ENCODE data around the gene FAM204A. TPM values are rescaled to one million over a fixed set of nuclear protein-coding genes. Genes with fewer than 3 reads are reported as not detected.

FAM204A gene
- polyA plus RNA-seq, 3 donors = 24.6 to 191 (median 139) TPM

GRCh38 chr10:118362103-118362502, 20.0 kb upstream of the FAM204A start:
- H3K4me1 ChIP-seq (ENCODE audit: control insufficient read depth in 1 of 2, insufficient read depth in 2 of 2, low read length in 2 of 2) = no peaks in the 10 kb centered on the region
- Mint-ChIP-seq H3K27ac (no peak overlapping the region), H3K9me3 (peaks cover 1 to 20% (median 15%) of the 10 kb centered on the region in 7 donors), H3K36me3 (no peaks in the 10 kb centered on the region), H3K4me3 (no peak overlapping the region), H3K4me1 (no peaks in the 10 kb centered on the region), H3K27me3 (ENCODE audit: low read depth in 3 of 3) (peaks cover 5 to 7% (median 5%) of the 10 kb centered on the region in 3 donors)
- H3K9ac ChIP-seq (ENCODE audit: insufficient read depth, low read length, poor library complexity, severe bottlenecking) = no peak overlapping the region
- peaks cover 0 to 4% of the 10 kb centered on the region in 2 donors for H3K9me3 ChIP-seq (replicated peaks in 1 of 2; ENCODE audit: control insufficient read depth in 1 of 2, insufficient read depth in 1 of 2, low read length in 2 of 2)
- no peaks in the 10 kb centered on the region for H3K36me3 ChIP-seq (replicated peaks in 1 of 2; ENCODE audit: control insufficient read depth in 1 of 2, insufficient read depth in 2 of 2, low read length in 2 of 2)
- WGBS (ENCODE audit: insufficient coverage) = no CpG with 5 or more reads among the region's 1 CpG
- no peak overlapping the region for H3K27ac ChIP-seq (ENCODE audit: low read depth in 1 of 2, low read length in 2 of 2)
- H2AFZ ChIP-seq (ENCODE audit: insufficient read depth, low read depth, low read length, poor library complexity, severe bottlenecking) = no peak overlapping the region
- TF ChIP-seq CTCF (IDR thresholded peaks at IDR 0.05) = no peak
- no peaks in the 10 kb centered on the region for H3K27me3 ChIP-seq (ENCODE audit: control insufficient read depth in 2 of 2, insufficient read depth in 2 of 2, low read length in 2 of 2)
- DNase-seq = no peak
- no peak overlapping the region for H3K4me2 ChIP-seq (replicated peaks; ENCODE audit: extremely low read depth, low read length, poor library complexity, severe bottlenecking)
- H4K20me1 ChIP-seq (ENCODE audit: insufficient read depth, low read length) = no peaks in the 10 kb centered on the region
- no peaks in the 10 kb centered on the region for H3K79me2 ChIP-seq (ENCODE audit: insufficient read depth, low read length)
- intact Hi-C loops (cut with micrococcal nuclease) = no loop called here
- no peak overlapping the region for H3K4me3 ChIP-seq (replicated peaks in 1 of 3; ENCODE audit: low read depth in 2 of 3, low read length in 3 of 3)

- H3K27me3 Mint-ChIP-seq (ENCODE audit: low read depth in 3 of 3) = peaks cover 4 to 7% (median 6%) of the 10 kb centered on the region in 3 donors
- no peaks in the 10 kb centered on the region for H3K36me3 Mint-ChIP-seq
- H3K27ac ChIP-seq (ENCODE audit: low read depth in 1 of 2, low read length in 2 of 2) = no peak overlapping the region
- H3K79me2 ChIP-seq (ENCODE audit: insufficient read depth, low read length) = no peaks in the 10 kb centered on the region
- peaks cover 0 to 2% of the 10 kb centered on the region in 2 donors for H3K27me3 ChIP-seq (ENCODE audit: control insufficient read depth in 2 of 2, insufficient read depth in 2 of 2, low read length in 2 of 2)
- DNase-seq = no peak
- no CpG with 5 or more reads among the region's 6 CpGs for WGBS (ENCODE audit: insufficient coverage)
- H3K27ac Mint-ChIP-seq = no peak overlapping the region
- H3K4me3 ChIP-seq (replicated peaks in 1 of 3; ENCODE audit: low read depth in 2 of 3, low read length in 3 of 3) = no peak overlapping the region
- H3K4me1 Mint-ChIP-seq = no peaks in the 10 kb centered on the region
- no peak for TF ChIP-seq CTCF (IDR thresholded peaks at IDR 0.05)
- H3K4me1 ChIP-seq (ENCODE audit: control insufficient read depth in 1 of 2, insufficient read depth in 2 of 2, low read length in 2 of 2) = no peaks in the 10 kb centered on the region
- H3K4me3 Mint-ChIP-seq = no peak overlapping the region
- no peak overlapping the region for H3K9ac ChIP-seq (ENCODE audit: insufficient read depth, low read length, poor library complexity, severe bottlenecking)
- H3K9me3 Mint-ChIP-seq = peaks cover 0 to 2% (median 0%) of the 10 kb centered on the region in 7 donors
- H4K20me1 ChIP-seq (ENCODE audit: insufficient read depth, low read length) = no peaks in the 10 kb centered on the region
- H2AFZ ChIP-seq (ENCODE audit: insufficient read depth, low read depth, low read length, poor library complexity, severe bottlenecking) = no peak overlapping the region
- no peaks in the 10 kb centered on the region for H3K36me3 ChIP-seq (replicated peaks in 1 of 2; ENCODE audit: control insufficient read depth in 1 of 2, insufficient read depth in 2 of 2, low read length in 2 of 2)
- intact Hi-C loops (cut with micrococcal nuclease) = no loop called here
- H3K9me3 ChIP-seq (replicated peaks in 1 of 2; ENCODE audit: control insufficient read depth in 1 of 2, insufficient read depth in 1 of 2, low read length in 2 of 2) = no peaks in the 10 kb centered on the region
- no peak overlapping the region for H3K4me2 ChIP-seq (replicated peaks; ENCODE audit: extremely low read depth, low read length, poor library complexity, severe bottlenecking)
Measured at GRCh38 chr10:118358327-118358726, 16.2 kb upstream of the FAM204A start.

Measured in CD14-positive monocyte (primary cell).